Activated CD4-positive, alpha-beta T cell treated with anti-CD3 and anti-CD28 coated beads, Interleukin-2, Interleukin-4, amounts not matched to agents 100 ng/mL and 50 ng/mL, durations not matched to agents 16 hours and 8 hours (primary cell): ENCODE results near the gene PDE10A.

Experiments used
- DNase-seq: peaks from one replicate; pipeline ENCODE4 v3.0.0-alpha.2; 2020; ENCODE audit warnings: low spot score

The PDE10A gene

GRCh38 chr6:165662749-165663376 lies at the start of gene PDE10A:
Gene PDE10A (minus strand): TSS chr6:165663241. CDS start chr6:165662811, 430 bp downstream.
- DNase-seq = no peak

- DNase-seq = no peak
Measured at GRCh38 chr6:165708985-165709576, 46.0 kb upstream of the PDE10A start.

GRCh38 chr6:165707067-165707853 lies 44.2 kb upstream of the PDE10A start:
- DNase-seq = no peak

DNA sequence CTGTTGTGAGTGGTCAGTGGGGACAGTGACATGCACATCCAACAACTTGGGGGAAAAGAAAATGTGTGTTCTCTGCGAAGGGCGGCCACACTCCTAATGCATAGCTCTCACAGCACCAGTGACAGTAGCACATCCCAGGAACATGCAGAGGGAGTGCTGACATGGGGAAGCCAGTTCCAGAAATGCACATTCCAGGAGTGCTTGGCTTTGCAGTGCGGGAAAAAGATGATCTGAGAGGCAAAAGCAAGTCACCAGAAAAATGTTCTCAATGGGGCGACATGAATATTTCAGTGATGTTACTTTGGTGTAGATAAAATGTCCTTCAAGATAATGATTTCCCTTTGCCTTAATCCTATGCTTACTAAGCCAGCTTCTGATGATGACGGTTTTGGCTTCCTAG lies 42.9 kb upstream of the PDE10A start:
- no peak for DNase-seq

- no peak for DNase-seq
Measured at GRCh38 chr6:165704045-165704748, 41.2 kb upstream of the PDE10A start.

GRCh38 chr6:165702669-165703068 lies 39.6 kb upstream of the PDE10A start:
- no peak for DNase-seq

DNA sequence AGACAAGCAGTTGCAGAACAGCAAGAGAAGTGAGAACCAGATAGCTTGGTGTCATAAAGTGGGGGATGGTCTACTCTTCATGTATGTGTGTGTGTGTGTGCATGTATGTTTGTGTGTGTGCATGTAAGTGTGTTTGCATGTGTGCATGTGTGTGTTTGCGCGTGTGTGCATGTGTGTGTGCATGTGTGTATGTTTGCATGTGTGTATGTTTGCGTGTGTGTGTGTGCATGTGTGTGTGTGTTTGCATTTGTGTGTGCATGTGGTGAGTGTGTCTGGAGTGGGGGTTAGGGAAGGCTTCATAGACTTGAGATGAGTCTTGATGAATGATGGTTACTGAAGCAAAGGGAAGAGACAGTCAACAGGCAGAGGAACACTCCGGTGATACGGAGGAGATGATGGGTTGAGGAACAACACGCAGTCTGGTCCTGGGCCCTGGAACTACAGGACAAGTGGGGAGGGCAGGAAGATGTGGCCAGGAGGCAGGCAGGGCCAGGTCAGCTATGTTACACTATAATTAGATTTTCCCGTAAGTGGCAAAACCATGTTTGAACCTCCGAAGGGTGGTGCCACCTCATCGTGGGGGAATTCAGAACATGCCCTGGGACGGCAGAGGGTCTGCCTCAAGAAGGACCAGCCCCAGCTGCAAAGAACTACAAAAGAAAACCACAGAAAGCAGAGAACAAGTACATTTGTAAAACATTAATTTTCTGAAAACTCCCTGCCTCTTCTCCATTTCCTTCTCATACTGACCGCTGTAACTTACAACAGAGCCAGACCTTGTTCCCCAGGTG lies 38.7 kb upstream of the PDE10A start:
- DNase-seq = no peak

DNA sequence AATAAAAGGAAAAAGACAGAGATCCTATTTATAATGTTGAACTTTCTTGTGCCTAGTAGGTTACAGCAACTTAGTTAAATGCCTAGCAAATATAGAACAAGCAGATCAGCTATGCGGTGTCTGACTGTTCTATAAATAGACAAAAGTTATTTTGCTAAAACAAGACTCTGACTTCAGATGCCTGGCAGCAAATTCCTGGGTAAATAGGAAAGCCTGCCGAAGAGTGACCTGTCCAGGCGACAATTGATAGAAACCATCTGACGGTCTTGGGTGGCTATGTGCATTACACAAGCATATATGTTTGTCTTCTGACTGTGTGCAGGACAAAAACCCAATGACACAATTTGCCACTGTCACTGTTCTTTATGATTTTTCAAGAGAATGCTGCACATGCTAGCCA lies 38.0 kb upstream of the PDE10A start:
- DNase-seq = no peak

GRCh38 chr6:165698868-165699267 lies 35.8 kb upstream of the PDE10A start:
- DNase-seq = no peak

DNA sequence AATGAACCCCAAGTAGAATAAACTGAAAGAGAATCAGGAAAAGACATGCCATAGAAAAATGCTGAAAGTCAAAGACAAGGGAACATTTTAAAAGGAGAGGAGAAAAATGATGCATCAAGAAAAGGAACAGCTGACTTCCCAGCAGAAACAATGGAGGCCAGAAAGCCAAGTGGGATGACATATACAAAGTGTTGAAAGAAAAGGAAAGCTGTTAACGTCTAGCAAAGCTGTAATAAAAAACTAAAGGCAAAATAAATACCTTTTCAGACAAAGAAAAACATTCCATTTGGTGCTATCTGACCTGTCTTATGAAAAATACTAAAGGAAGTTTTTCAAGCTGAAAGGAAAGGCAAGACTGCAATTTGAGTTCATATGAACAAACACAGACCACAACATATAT lies 34.1 kb upstream of the PDE10A start:
- DNase-seq = no peak

- no peak for DNase-seq
Measured at GRCh38 chr6:165695722-165696515, 32.9 kb upstream of the PDE10A start.

GRCh38 chr6:165694296-165694695 lies 31.3 kb upstream of the PDE10A start:
- DNase-seq = no peak

DNA sequence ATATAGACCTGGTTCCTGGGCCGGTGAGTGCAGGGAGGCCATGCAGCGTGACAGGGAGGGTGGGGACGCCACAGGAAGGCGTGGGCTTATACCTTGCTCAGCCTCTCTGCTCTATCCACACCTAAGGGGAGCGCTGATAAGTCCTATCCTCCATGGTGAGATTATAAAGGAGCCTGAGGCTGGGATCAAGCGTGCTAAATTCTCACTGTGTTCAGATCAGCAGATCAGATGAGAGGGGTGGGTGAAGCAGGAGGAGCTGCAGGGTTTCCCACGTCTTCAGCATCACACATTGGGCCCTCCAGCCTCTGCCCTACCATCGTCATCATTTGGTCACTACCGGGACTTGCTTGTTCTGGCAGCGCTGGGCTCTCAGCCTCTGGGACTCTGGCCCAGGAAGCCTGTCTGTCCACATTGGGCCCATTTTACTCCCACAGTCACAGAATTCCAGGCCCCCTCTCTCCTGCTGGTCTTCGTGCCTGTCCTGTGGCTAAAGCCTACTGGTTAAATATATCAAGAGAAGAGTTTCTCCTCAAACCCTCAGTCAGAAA lies 29.1 kb upstream of the PDE10A start:
- DNase-seq = no peak

- no peak for DNase-seq
Measured at GRCh38 chr6:165689699-165690098, 26.7 kb upstream of the PDE10A start.

GRCh38 chr6:165686596-165687365 lies 23.7 kb upstream of the PDE10A start:
- no peak for DNase-seq

DNA sequence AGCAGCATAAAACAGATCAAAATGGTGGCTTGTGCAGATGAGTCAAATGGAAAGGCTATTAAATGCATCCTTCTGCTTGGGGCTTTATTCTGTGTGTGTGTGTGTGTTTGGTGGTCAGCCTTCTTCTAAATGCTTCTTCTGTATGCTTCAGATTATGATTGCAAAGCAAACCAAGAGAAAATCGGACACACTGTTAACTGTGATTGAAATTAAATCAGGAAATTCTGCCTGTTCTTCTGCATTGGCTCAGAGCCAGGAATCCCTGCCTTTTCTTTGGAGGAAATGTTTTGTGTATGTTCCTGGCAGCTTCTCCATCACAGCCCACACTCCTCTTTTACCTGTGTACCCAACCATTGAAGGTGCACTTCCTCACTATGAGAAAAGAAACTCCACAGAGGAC lies 22.3 kb upstream of the PDE10A start:
- DNase-seq = no peak

- no peak for DNase-seq
Measured at GRCh38 chr6:165684333-165684732, 21.3 kb upstream of the PDE10A start.

DNA sequence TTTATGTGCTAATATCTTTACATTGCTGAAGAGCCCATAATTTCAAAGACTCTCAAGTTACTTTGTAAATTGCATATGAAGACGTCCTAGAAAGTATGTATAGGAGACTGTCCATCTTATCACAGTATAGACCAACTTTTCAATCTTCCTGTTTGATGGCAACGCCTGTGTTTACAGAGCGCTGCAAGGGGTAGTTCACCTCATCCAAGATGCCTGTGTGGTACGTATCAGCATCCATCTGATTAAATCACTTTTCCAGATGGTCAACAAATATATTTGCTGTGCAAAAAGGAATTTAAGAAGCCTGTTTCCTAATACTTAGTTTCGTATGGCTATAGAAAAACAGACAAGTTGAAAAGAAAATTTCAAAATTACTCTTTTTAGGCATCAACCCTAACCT lies 17.9 kb upstream of the PDE10A start:
- DNase-seq = no peak

DNA sequence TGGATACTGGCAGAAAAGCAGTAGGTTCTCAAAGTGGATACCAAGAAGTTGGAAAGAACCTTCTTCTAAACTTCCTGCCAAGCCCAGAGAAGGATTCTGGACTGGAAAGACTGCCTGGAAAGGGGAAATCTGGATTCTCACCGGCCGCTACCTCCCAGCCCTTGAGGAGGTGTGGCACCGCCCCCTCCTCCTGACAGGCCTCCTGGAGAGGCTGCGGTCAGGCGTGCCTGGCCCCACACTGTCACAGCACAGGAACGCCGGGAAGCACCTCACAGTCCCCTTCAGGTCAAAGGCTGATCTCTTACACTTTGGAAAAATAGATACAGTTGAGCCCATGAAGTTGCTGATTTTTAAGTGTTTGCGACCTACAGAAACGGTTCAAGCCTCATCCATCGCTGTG lies 16.3 kb upstream of the PDE10A start:
- no peak for DNase-seq

DNA sequence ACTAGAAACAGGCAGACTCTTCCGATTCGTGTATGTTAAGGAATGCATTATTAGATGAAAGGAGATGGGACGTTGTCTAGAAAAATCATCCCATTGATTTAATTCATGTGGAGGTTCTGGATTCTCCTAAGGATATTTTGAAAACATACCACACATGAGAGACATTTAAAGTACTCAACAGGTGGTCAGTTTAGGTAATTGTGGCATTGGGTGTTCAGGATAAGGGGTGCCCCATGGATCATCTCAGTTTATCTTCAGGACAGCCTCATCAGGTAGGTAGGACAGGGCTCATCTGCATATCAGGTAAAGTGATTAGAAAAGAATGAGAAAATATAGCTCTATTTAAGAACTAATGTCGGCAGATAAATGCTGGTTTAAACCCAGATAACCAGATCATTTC lies 15.9 kb upstream of the PDE10A start:
- DNase-seq = no peak
